Ovary (tissue), 9 donors: ENCODE measurements around the gene KATNIP. TPM values are rescaled to one million over a fixed set of nuclear protein-coding genes. Genes with fewer than 3 reads are reported as not detected.

ENCODE experiments used
- DNase-seq, 5 donors: peaks; one replicate each; pipeline ENCODE4 v3.0.0-alpha.2; 2019 to 2020
- H3K27ac ChIP-seq, 2 donors: fragments of 200-600 bp; one replicate each; pipeline versions ENCODE4 v1.5.1 to v1.8.0; 2019 to 2022
- H3K27me3 ChIP-seq: fragments of 200-600 bp; one replicate; pipeline ENCODE4 v1.8.0; 2022
- H3K36me3 ChIP-seq: fragments of 200-600 bp; sonication (generic); one replicate; pipeline ENCODE4 v1.5.1; 2019
- H3K4me1 ChIP-seq: one replicate; pipeline ENCODE4 v1.8.1; 2013; ENCODE audit warnings: mild to moderate bottlenecking, moderate library complexity; ENCODE audit not compliant: insufficient read depth
- H3K4me3 ChIP-seq: fragments of 200-600 bp; sonication (generic); one replicate; pipeline ENCODE4 v1.5.1; 2017
- H3K9me3 ChIP-seq, 2 donors: fragments of 200-600 bp in 1 of 2; sonication (generic) in 1 of 2; one replicate each; pipeline versions ENCODE4 v1.5.1 to v1.8.1; 2013 to 2019; ENCODE audit warnings: mild to moderate bottlenecking in 1 of 2, moderate library complexity in 1 of 2
- CTCF ChIP-seq, 3 donors: fragments of 450-650 bp in 2 of 3; fragments of 200-600 bp in 1 of 3; IDR thresholded peaks; one replicate each; pipeline versions ENCODE4 v1.5.1 to v1.8.0; 2016 to 2022; ENCODE audit warnings: antibody characterized with exemption in 3 of 3, mild to moderate bottlenecking in 1 of 3
- EP300 ChIP-seq: sonication (generic); formaldehyde crosslinking; IDR thresholded peaks from one replicate; pipeline ENCODE4 v1.6.1; 2017; ENCODE audit warnings: antibody characterized with exemption
- POLR2A ChIP-seq: fragments of 450-650 bp; IDR thresholded peaks from one replicate; pipeline ENCODE4 v1.6.1; 2017; ENCODE audit warnings: antibody characterized with exemption, mild to moderate bottlenecking, moderate library complexity
- WGBS, 3 donors: extraction: QIAGEN DNeasy Blood & Tissue Kit in 1 of 3; methylation state at CpG; one replicate each; pipeline versions ENCODE4 v1.1.5 to v1.1.7; 2013 to 2017; 5-methylcytosine and 5-hydroxymethylcytosine counted together
- intact Hi-C, 4 donors: fragments of 100-400 bp; cut with DNase I; formaldehyde crosslinking; loops; one replicate each; pipeline versions ENCODE4 v1.11.0 to v1.15.1; 2022 to 2023
- polyA plus RNA-seq, 2 donors: library from polyadenylated mRNA; stranded (reverse); fragments of 200-250 nt in 1 of 2; fragments of 350-450 nt in 1 of 2; fragmentation: Illumina TruSeq in 1 of 2; extraction: RNeasy Lipid Tissue Mini Kit (QIAGEN cat#74804) in 1 of 2; gene quantifications; one replicate each; pipeline ENCODE4 v1.2.3, GENCODE V29; 2013 to 2014
- total RNA-seq, 7 donors: library from RNA; depleted of rRNA in 2 of 7; stranded (reverse); fragments of >200 nt in 2 of 7; fragmentation: NEBNext Ultra II Directional in 3 of 7; extraction: Animal tissue kit (Norgen Biotek cat#: 25700) in 3 of 7; gene quantifications; one replicate each; pipeline versions ENCODE4 v1.1.0 to v1.2.4, GENCODE V29; 2016 to 2023
- donor health status: DM: no; HTN: no; CAD: no; lungs with moderate emphysema.
- donor health status: DM: no; HTN: no; CAD: no.
- donor health status: Bipolar disorder and iron deficiency.
- donor health status: DM: yes; HTN: yes; CAD: no.
- donor health status: DM: no; HTN: no; CAD: no.
- donor health status: DM: yes; HTN: yes; CAD: no.

The KATNIP gene
- total and polyA plus RNA-seq, 9 donors: 8.4 to 32.9 (median 19.3) TPM

GRCh38 chr16:27572711-27573110 is 22.8 kb downstream of the KATNIP start:
- H3K27ac ChIP-seq: no peak overlapping the region
- H3K4me3 ChIP-seq: no peak overlapping the region
- intact Hi-C loops: no loop called here
- H3K27me3 ChIP-seq: no peaks in the 10 kb centered on the region
- 69 to 75% (median 71%) methylated on average over 6 of the region's 6 CpGs for WGBS, 3 donors
- no peak for DNase-seq
- TF ChIP-seq EP300: no peak
- TF ChIP-seq POLR2A: no peak
- TF ChIP-seq CTCF (IDR thresholded peaks at IDR 0.05): no peak
- H3K4me1 ChIP-seq: no peaks in the 10 kb centered on the region
- no peaks in the 10 kb centered on the region for H3K9me3 ChIP-seq
- H3K36me3 ChIP-seq: no peaks in the 10 kb centered on the region

GRCh38 chr16:27576729-27577128 is 26.8 kb downstream of the KATNIP start:
- Histone ChIP-seq H3K36me3 (no peaks in the 10 kb centered on the region), H3K27me3 (no peaks in the 10 kb centered on the region), H3K4me3 (no peak overlapping the region), H3K9me3 (no peaks in the 10 kb centered on the region), H3K4me1 (peaks cover 1% of the 10 kb centered on the region), H3K27ac (no peak overlapping the region)
- no peak for TF ChIP-seq POLR2A
- no peak for TF ChIP-seq CTCF (IDR thresholded peaks at IDR 0.05)
- no peak for TF ChIP-seq EP300
- no peak for DNase-seq
- intact Hi-C loops: no loop called here
- WGBS, 3 donors: 75 to 78% (median 76%) methylated on average over 5 of the region's 5 CpGs

GRCh38 chr16:27579087-27579980 is 29.4 kb downstream of the KATNIP start:
- no peak for DNase-seq
- H3K4me3 ChIP-seq: no peak overlapping the region
- intact Hi-C loops: no loop called here
- no peaks in the 10 kb centered on the region for H3K36me3 ChIP-seq
- no peak for TF ChIP-seq POLR2A
- TF ChIP-seq EP300: no peak
- no peak for TF ChIP-seq CTCF (IDR thresholded peaks at IDR 0.05)
- H3K9me3 ChIP-seq: no peaks in the 10 kb centered on the region
- peaks cover 1% of the 10 kb centered on the region for H3K4me1 ChIP-seq
- no peak overlapping the region for H3K27ac ChIP-seq
- 62 to 72% (median 67%) methylated on average over 4 of the region's 4 CpGs for WGBS, 3 donors
- no peaks in the 10 kb centered on the region for H3K27me3 ChIP-seq

- Histone ChIP-seq H3K4me3 (no peak overlapping the region), H3K9me3 (no peaks in the 10 kb centered on the region), H3K27me3 (no peaks in the 10 kb centered on the region), H3K36me3 (no peaks in the 10 kb centered on the region), H3K27ac (no peak overlapping the region), H3K4me1 (peaks cover 1% of the 10 kb centered on the region)
- 40 to 48% (median 43%) methylated on average over 2 of the region's 2 CpGs for WGBS, 3 donors
- no peak for DNase-seq
- TF ChIP-seq CTCF (IDR thresholded peaks at IDR 0.05) (no peak), EP300 (no peak), POLR2A (no peak)
- intact Hi-C loops: no loop called here
These were observed 32.9 kb downstream of the KATNIP start for GRCh38 chr16:27582883-27583282.
